Esophagus muscularis mucosa (tissue), 3 donors: Measurements from ENCODE around the gene DMD.

Experiments used
- POLR2A ChIP-seq: fragments of 450-650 bp; IDR thresholded peaks from one replicate; pipeline ENCODE4 v1.6.1; 2017; ENCODE audit warnings: antibody characterized with exemption, moderate library complexity, mild to moderate bottlenecking, low read depth
- TF ChIP-seq, protein P1 (sequence below), 3 experiments: fragments of 200-600 bp in 2 of 3; fragments of 450-650 bp in 1 of 3; sonication (generic) in 2 of 3; IDR thresholded peaks; one replicate each; pipeline ENCODE4 v1.5.1; 2017 to 2019; ENCODE audit warnings: antibody characterized with exemption in 3 of 3, mild to moderate bottlenecking in 2 of 3, moderate library complexity in 1 of 3

- TF ChIP-seq, protein P1, sequence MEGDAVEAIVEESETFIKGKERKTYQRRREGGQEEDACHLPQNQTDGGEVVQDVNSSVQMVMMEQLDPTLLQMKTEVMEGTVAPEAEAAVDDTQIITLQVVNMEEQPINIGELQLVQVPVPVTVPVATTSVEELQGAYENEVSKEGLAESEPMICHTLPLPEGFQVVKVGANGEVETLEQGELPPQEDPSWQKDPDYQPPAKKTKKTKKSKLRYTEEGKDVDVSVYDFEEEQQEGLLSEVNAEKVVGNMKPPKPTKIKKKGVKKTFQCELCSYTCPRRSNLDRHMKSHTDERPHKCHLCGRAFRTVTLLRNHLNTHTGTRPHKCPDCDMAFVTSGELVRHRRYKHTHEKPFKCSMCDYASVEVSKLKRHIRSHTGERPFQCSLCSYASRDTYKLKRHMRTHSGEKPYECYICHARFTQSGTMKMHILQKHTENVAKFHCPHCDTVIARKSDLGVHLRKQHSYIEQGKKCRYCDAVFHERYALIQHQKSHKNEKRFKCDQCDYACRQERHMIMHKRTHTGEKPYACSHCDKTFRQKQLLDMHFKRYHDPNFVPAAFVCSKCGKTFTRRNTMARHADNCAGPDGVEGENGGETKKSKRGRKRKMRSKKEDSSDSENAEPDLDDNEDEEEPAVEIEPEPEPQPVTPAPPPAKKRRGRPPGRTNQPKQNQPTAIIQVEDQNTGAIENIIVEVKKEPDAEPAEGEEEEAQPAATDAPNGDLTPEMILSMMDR (IDR thresholded peaks at IDR 0.05), result no peak
- no peak for TF ChIP-seq POLR2A
These were observed 1404.2 kb downstream of the DMD start for GRCh38 chrX:31807165-31807564.
